Neural cell (in vitro differentiated cells): ENCODE data around the gene LDAH.
"Not testable (repeated sequence)": the region's sequence is repeated elsewhere in the genome, so short reads cannot be mapped to it uniquely, and the experiment has no call there.

Experiments
- CTCF ChIP-seq: fragments of 450-650 bp; IDR thresholded peaks from 2 replicates; pipeline ENCODE4 v1.5.1; 2014; ENCODE audit warnings: antibody characterized with exemption, mild to moderate bottlenecking, moderate library complexity; ENCODE audit not compliant: poor library complexity, severe bottlenecking
- EP300 ChIP-seq: fragments of 450-650 bp; conservative IDR thresholded peaks from 2 replicates; pipeline ENCODE4 v1.6.1; 2014; ENCODE audit warnings: antibody characterized with exemption, mild to moderate bottlenecking, moderate library complexity; ENCODE audit not compliant: poor library complexity, severe bottlenecking
- EZH2 ChIP-seq: fragments of 200-600, 300-800 bp; shearing (Covaris generic), sonication (generic); IDR thresholded peaks from 2 replicates; pipeline ENCODE4 v1.6.1; 2014; ENCODE audit warnings: antibody characterized with exemption, low read length, borderline replicate concordance, mild to moderate bottlenecking; ENCODE audit not compliant: insufficient read depth, poor library complexity, severe bottlenecking
- RAD21 ChIP-seq: fragments of 450-650 bp; conservative IDR thresholded peaks from 2 replicates; pipeline ENCODE4 v1.6.1; 2014; ENCODE audit warnings: antibody characterized with exemption, mild to moderate bottlenecking, moderate library complexity

GRCh38 chr2:20711641-20712040 lies 111.3 kb downstream of the LDAH start:
- not testable (repeated sequence) for TF ChIP-seq CTCF, EP300, RAD21, EZH2
